Testis (tissue), 2 donors: ENCODE data around the gene SAPCD1.

Experiments
- POLR2A ChIP-seq: fragments of 450-650 bp; IDR thresholded peaks from one replicate; pipeline ENCODE4 v1.6.1; 2017; ENCODE audit warnings: antibody characterized with exemption, mild to moderate bottlenecking, moderate library complexity
- TF ChIP-seq, protein P1 (sequence below), 3 experiments: fragments of 450-650 bp in 2 of 3; fragments of 200-600 bp in 1 of 3; sonication (generic) in 1 of 3; IDR thresholded peaks; one replicate each; pipeline ENCODE4 v1.5.1; 2016 to 2019; ENCODE audit warnings: antibody characterized with exemption in 3 of 3, mild to moderate bottlenecking in 2 of 3, moderate library complexity in 1 of 3

- TF ChIP-seq, protein P1, sequence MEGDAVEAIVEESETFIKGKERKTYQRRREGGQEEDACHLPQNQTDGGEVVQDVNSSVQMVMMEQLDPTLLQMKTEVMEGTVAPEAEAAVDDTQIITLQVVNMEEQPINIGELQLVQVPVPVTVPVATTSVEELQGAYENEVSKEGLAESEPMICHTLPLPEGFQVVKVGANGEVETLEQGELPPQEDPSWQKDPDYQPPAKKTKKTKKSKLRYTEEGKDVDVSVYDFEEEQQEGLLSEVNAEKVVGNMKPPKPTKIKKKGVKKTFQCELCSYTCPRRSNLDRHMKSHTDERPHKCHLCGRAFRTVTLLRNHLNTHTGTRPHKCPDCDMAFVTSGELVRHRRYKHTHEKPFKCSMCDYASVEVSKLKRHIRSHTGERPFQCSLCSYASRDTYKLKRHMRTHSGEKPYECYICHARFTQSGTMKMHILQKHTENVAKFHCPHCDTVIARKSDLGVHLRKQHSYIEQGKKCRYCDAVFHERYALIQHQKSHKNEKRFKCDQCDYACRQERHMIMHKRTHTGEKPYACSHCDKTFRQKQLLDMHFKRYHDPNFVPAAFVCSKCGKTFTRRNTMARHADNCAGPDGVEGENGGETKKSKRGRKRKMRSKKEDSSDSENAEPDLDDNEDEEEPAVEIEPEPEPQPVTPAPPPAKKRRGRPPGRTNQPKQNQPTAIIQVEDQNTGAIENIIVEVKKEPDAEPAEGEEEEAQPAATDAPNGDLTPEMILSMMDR (IDR thresholded peaks at IDR 0.05) = no peak
- no peak for TF ChIP-seq POLR2A
These were observed 19.0 kb downstream of the SAPCD1 start for GRCh38 chr6:31781244-31782125.
